T-helper 1 cell treated with Interleukin-12 subunit alpha and Interleukin-12 subunit beta and Interleukin-4 antibody, amounts not matched to agents 30 μg/mL and 1 μg/mL, for 36 hours (primary cell): ENCODE results near the gene LPP.

ENCODE experiments used
- H3K27ac Mint-ChIP-seq: one replicate; pipeline ENCODE4 v1.8.0; 2021; ENCODE audit warnings: mild to moderate bottlenecking, mixed read lengths
- H3K27me3 Mint-ChIP-seq: one replicate; pipeline ENCODE4 v1.8.0; 2021; ENCODE audit warnings: low read depth, mixed read lengths
- H3K36me3 Mint-ChIP-seq: one replicate; pipeline ENCODE4 v1.8.0; 2021; ENCODE audit warnings: low read depth, mixed read lengths
- H3K4me1 Mint-ChIP-seq: one replicate; pipeline ENCODE4 v1.8.0; 2021; ENCODE audit warnings: low read depth, mixed read lengths
- H3K4me3 Mint-ChIP-seq: one replicate; pipeline ENCODE4 v1.8.0; 2021; ENCODE audit warnings: mild to moderate bottlenecking, moderate library complexity, mixed read lengths
- H3K9me3 Mint-ChIP-seq: one replicate; pipeline ENCODE4 v1.8.0; 2021; ENCODE audit warnings: mixed read lengths

Gene LPP

DNA sequence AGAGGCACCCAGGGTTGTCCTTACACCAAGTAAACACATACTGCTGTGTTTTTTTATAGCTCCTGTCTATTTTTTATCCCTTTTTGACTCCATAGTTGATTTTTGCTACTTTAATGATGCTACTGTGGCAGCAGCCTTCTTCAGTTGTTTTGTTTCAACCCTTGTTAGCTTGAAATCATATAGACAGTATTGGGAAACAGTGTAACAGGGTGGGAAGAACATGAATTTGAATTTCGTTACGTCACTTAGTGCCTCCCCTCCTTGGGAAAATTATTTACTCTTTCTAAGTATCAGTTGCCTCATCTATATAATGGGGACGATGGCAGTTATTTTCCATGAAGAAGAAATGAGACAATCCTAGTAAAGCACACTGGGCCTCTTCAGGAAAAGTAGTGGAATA, 608.0 kb downstream of the LPP start:
- Mint-ChIP-seq H3K4me1 (no peaks in the 10 kb centered on the region), H3K9me3 (no peaks in the 10 kb centered on the region), H3K27me3 (no peaks in the 10 kb centered on the region), H3K27ac (no peak overlapping the region), H3K4me3 (no peak overlapping the region), H3K36me3 (peaks cover 9% of the 10 kb centered on the region)

DNA sequence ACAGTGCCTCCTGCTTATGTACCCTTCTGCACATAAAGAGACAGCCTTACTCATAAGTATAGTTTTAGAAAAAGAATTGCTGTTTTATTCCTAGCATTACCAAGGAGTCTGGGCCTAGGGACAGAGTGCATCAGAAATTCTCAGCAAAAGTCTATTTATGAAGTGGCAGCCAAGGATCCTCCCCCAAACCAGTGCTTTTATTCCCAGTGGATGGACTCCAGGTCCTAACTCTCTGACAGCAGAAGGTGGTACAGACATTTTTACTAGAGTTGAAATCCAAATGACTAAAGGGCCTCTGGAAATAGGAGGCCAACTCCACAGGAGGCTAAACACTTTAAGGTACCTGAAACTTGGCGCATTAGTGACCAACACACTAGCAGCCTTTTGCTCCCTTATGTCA, 610.7 kb downstream of the LPP start:
- no peaks in the 10 kb centered on the region for H3K27me3 Mint-ChIP-seq
- H3K9me3 Mint-ChIP-seq, result no peaks in the 10 kb centered on the region
- no peaks in the 10 kb centered on the region for H3K4me1 Mint-ChIP-seq
- peaks cover 9% of the 10 kb centered on the region for H3K36me3 Mint-ChIP-seq
- no peak overlapping the region for H3K27ac Mint-ChIP-seq
- H3K4me3 Mint-ChIP-seq, result no peak overlapping the region

DNA sequence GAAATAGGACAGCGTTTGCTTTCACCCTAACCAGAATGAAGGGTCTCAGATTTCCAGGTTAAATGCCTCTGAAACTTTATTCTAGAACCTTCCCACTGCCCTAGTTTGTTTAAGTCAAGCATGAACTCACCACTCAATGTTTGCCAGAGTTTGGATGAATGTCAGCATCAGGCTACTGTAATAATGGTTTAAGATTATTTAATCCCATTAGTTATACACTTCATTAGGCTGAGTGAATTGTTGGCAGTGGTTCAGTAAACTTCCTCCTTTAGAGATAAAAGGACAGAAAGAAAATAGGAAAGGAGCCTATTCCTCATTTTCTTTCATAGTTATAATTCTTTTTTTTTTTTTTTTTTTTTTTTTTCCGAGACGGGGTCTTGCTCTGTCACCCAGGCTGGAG, 615.9 kb downstream of the LPP start:
- H3K4me1 Mint-ChIP-seq, result no peaks in the 10 kb centered on the region
- H3K36me3 Mint-ChIP-seq, result peaks cover 3% of the 10 kb centered on the region
- H3K9me3 Mint-ChIP-seq, result no peaks in the 10 kb centered on the region
- H3K27me3 Mint-ChIP-seq, result no peaks in the 10 kb centered on the region
- no peak overlapping the region for H3K27ac Mint-ChIP-seq
- no peak overlapping the region for H3K4me3 Mint-ChIP-seq

DNA sequence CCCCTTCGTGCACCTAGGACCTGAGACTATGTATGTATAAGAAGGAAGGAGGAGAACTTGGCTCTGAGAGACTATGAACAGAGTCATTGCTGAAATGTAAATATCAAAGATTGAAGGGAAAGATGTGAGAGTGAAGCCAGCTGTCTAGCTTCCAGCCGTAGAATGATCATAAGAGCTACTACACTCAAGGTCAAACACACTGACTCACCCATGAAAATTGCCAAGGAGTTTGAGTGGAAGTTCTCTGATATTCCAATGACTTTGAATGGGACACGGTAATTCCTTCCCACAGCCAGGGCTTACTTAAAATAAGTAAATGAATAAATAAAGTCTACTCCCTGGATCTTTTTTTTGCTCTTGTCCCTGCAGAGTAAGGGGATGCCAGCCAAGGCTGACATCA, 618.9 kb downstream of the LPP start:
- Mint-ChIP-seq H3K27ac (no peak overlapping the region), H3K27me3 (no peaks in the 10 kb centered on the region), H3K4me1 (no peaks in the 10 kb centered on the region), H3K36me3 (no peaks in the 10 kb centered on the region), H3K4me3 (no peak overlapping the region), H3K9me3 (no peaks in the 10 kb centered on the region)

DNA sequence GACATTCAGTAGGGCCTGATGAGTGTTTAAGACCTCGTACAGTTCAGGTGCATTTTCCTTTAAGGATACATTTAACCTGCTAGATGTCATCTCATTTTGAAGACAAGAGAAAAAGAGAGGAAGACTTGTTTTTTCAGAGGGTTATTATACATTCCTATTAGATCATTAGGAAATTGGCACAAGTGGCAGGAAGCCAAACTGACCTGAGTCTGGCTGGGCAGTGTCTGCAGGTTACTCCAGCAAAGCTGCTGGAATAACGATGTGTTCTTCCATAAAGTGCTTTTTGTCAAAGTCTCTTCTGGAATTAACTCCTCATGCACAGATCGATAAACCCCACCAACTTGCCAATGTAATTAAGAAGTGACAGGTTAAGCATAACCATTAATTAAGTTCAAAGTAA, 621.5 kb downstream of the LPP start:
- H3K9me3 Mint-ChIP-seq, result no peaks in the 10 kb centered on the region
- no peaks in the 10 kb centered on the region for H3K27me3 Mint-ChIP-seq
- no peak overlapping the region for H3K27ac Mint-ChIP-seq
- no peaks in the 10 kb centered on the region for H3K4me1 Mint-ChIP-seq
- H3K4me3 Mint-ChIP-seq, result no peak overlapping the region
- H3K36me3 Mint-ChIP-seq, result no peaks in the 10 kb centered on the region

- Mint-ChIP-seq H3K27ac (no peak overlapping the region), H3K9me3 (no peaks in the 10 kb centered on the region), H3K27me3 (no peaks in the 10 kb centered on the region), H3K36me3 (no peaks in the 10 kb centered on the region), H3K4me1 (no peaks in the 10 kb centered on the region), H3K4me3 (no peak overlapping the region)
Measured at GRCh38 chr3:188776447-188776846, 622.5 kb downstream of the LPP start.

DNA sequence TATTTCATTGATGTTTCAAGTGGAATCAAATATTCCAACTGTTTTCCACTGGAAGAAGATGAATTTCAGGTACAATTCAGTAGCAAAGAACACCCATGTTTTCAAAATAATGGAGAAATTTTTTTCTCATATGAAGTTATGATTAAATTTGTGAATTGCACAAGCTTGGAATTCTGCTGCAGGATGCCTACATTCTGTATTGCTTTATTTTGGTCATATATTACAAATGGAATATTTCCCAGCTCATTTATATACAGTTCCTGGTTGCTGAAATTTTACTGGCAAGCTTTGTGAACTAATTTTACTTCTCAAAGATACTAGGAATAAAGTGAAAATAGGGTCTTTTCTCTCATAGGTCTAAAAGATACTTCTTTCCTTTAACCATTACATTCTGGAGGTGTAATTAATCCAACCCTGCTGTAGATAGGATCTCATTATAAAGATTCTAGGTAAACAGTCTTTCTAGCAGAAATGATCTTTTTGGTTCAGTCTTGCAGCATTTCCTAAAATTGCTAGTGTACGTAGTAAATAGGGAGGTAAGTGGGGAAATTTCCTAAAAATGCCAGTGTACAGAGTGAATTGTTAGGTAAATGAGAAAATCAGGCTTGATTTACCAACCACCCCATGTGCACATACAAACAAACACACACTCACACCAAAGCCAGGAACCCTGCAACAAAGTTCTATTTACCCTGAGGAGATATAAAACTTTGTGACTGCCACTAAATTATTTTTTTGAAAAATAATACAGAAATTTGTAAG, 624.3 kb downstream of the LPP start:
- no peak overlapping the region for H3K27ac Mint-ChIP-seq
- H3K9me3 Mint-ChIP-seq, result no peaks in the 10 kb centered on the region
- no peak overlapping the region for H3K4me3 Mint-ChIP-seq
- no peaks in the 10 kb centered on the region for H3K36me3 Mint-ChIP-seq
- H3K4me1 Mint-ChIP-seq, result peaks cover 8% of the 10 kb centered on the region
- H3K27me3 Mint-ChIP-seq, result no peaks in the 10 kb centered on the region

GRCh38 chr3:188779281-188779980, 625.5 kb downstream of the LPP start:
- no peak overlapping the region for H3K4me3 Mint-ChIP-seq
- H3K9me3 Mint-ChIP-seq, result no peaks in the 10 kb centered on the region
- no peak overlapping the region for H3K27ac Mint-ChIP-seq
- H3K4me1 Mint-ChIP-seq, result peaks cover 8% of the 10 kb centered on the region
- no peaks in the 10 kb centered on the region for H3K27me3 Mint-ChIP-seq
- H3K36me3 Mint-ChIP-seq, result no peaks in the 10 kb centered on the region

DNA sequence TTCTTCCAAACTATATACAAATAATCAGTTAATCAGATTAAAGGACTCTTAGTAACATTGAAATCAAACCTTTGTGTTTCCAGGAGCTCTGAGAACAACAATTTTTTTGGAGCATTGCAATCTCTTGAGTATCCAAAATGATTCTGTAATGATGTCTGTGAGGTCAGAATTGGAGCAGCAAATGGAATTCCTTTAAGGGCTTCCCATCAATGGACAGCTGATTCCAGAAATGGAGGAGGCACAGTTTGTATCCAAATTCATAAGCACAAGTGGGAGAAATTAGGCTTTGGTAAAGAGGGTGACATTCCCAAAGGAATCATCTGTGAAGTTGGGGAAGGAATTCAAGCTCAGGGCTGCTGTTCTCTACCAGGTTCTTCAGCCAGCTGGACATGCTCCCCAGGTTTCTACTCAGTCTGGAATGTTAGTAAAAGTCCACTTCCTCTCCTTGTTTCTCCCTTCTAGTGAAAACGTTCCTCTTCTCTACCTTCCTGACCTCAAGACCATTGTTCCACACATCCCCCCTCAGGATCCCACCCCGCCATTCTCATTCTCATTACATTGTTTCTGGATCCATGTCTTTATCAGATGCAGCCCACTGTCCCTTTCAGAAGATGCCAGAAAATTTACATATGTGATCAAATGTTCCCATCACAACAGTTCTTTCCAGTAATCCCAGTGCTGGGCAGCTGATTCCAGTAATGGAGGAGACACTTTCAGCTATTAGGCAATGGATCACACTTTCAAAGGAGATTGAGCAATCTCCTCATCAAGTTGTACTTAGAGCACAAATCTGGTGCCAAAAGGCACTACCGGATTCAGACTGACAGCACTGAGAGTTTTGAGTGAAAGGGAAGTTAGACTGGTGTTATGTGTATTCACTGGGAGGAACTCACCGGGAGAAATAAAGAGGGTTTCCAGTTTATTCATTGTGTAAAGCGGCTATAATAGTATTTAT, 626.5 kb downstream of the LPP start:
- Mint-ChIP-seq H3K27ac (no peak overlapping the region), H3K36me3 (no peaks in the 10 kb centered on the region), H3K4me3 (no peak overlapping the region), H3K27me3 (no peaks in the 10 kb centered on the region), H3K9me3 (no peaks in the 10 kb centered on the region), H3K4me1 (peaks cover 8% of the 10 kb centered on the region)

- Mint-ChIP-seq H3K9me3 (no peaks in the 10 kb centered on the region), H3K27me3 (no peaks in the 10 kb centered on the region), H3K4me3 (no peak overlapping the region), H3K27ac (no peak overlapping the region), H3K4me1 (peaks cover 8% of the 10 kb centered on the region), H3K36me3 (no peaks in the 10 kb centered on the region)
Measured at GRCh38 chr3:188782613-188783124, 628.7 kb downstream of the LPP start.

DNA sequence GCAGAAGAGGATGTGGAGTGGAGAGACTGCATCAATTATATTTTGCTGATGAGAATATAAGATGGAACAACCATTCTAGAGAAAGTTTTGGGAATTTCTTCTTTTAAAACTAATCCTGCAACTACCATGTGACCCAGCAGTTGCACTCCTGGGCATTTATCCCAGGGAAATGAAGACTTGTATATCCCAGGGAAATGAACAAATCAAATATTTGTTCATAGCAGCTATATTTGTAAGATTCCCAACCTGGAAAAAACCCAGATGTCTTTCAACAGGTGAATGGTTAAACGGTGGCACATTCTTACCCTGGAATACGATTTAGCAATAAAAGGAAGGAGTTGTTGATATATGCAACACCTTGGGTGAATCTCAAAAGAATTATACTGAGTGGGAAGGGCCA, 632.5 kb downstream of the LPP start:
- no peak overlapping the region for H3K4me3 Mint-ChIP-seq
- H3K4me1 Mint-ChIP-seq, result peaks cover 10% of the 10 kb centered on the region
- H3K36me3 Mint-ChIP-seq, result no peaks in the 10 kb centered on the region
- no peak overlapping the region for H3K27ac Mint-ChIP-seq
- H3K9me3 Mint-ChIP-seq, result no peaks in the 10 kb centered on the region
- H3K27me3 Mint-ChIP-seq, result no peaks in the 10 kb centered on the region

GRCh38 chr3:188788621-188789081, 634.7 kb downstream of the LPP start:
- Mint-ChIP-seq H3K27ac (no peak overlapping the region), H3K4me1 (peaks cover 2% of the 10 kb centered on the region), H3K9me3 (no peaks in the 10 kb centered on the region), H3K4me3 (no peak overlapping the region), H3K27me3 (no peaks in the 10 kb centered on the region), H3K36me3 (peaks cover 2% of the 10 kb centered on the region)

DNA sequence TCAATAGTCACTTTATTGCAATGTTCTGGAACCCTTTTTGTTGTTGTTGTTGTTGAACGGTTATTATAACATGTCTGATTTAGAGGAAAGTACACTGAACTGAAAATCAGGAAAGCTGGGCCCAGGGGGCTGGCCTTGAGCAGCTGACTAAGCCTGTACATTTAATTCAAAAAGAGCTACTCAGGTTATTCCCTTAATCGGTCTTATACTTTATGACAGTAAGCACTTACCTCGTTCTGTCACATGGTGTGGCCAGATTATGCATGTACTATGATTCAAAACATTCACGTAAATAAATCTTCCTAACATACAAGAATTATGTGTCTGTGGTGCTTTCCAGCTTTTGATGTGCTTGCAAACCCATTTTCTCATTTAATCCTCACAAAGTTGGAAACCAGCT, 635.3 kb downstream of the LPP start:
- H3K27ac Mint-ChIP-seq, result no peak overlapping the region
- H3K36me3 Mint-ChIP-seq, result peaks cover 2% of the 10 kb centered on the region
- no peak overlapping the region for H3K4me3 Mint-ChIP-seq
- H3K27me3 Mint-ChIP-seq, result no peaks in the 10 kb centered on the region
- peaks cover 2% of the 10 kb centered on the region for H3K4me1 Mint-ChIP-seq
- H3K9me3 Mint-ChIP-seq, result no peaks in the 10 kb centered on the region

- H3K36me3 Mint-ChIP-seq, result peaks cover 2% of the 10 kb centered on the region
- no peaks in the 10 kb centered on the region for H3K27me3 Mint-ChIP-seq
- no peak overlapping the region for H3K4me3 Mint-ChIP-seq
- H3K27ac Mint-ChIP-seq, result no peak overlapping the region
- no peaks in the 10 kb centered on the region for H3K9me3 Mint-ChIP-seq
- H3K4me1 Mint-ChIP-seq, result peaks cover 2% of the 10 kb centered on the region
Measured at GRCh38 chr3:188791311-188791710, 637.4 kb downstream of the LPP start.
